A673 (cell line): Measurements from ENCODE around the gene TMEM63B.

Source experiments
- EZH2 ChIP-seq: fragments of 200-600 bp; sonication (generic); IDR thresholded peaks from 2 replicates; pipeline ENCODE4 v1.6.1; 2017; ENCODE audit warnings: borderline replicate concordance, low read depth, mild to moderate bottlenecking, mixed read lengths, antibody characterized with exemption, low read length; ENCODE audit not compliant: poor library complexity, severe bottlenecking
- TF ChIP-seq, protein P1 (sequence below): fragments of 300-800, 200-600 bp; sonication (generic); conservative IDR thresholded peaks from 2 replicates; pipeline ENCODE4 v1.5.1; 2017; ENCODE audit warnings: low read depth, mild to moderate bottlenecking, antibody characterized with exemption, low read length, moderate library complexity, mixed read lengths

DNA sequence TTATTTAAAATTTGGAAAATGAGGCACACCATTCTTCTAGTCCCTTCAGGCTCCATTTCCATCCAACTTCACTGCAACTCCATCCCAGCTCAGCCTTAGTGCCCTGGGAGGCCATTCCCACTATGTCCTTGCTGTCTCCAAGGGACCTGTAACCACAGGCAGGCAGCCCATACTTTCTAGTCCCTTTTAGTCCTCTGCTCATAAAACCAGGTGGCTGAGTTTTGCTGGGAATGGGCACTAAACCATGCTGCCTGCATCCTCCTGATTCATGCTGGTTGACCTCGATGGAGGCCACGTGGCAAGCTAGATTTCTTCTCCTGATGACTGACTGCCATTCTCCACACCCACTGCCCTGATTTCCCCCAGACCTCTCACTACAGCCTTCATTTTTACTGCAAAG, 61.9 kb downstream of the TMEM63B start:
- TF ChIP-seq, protein P1, sequence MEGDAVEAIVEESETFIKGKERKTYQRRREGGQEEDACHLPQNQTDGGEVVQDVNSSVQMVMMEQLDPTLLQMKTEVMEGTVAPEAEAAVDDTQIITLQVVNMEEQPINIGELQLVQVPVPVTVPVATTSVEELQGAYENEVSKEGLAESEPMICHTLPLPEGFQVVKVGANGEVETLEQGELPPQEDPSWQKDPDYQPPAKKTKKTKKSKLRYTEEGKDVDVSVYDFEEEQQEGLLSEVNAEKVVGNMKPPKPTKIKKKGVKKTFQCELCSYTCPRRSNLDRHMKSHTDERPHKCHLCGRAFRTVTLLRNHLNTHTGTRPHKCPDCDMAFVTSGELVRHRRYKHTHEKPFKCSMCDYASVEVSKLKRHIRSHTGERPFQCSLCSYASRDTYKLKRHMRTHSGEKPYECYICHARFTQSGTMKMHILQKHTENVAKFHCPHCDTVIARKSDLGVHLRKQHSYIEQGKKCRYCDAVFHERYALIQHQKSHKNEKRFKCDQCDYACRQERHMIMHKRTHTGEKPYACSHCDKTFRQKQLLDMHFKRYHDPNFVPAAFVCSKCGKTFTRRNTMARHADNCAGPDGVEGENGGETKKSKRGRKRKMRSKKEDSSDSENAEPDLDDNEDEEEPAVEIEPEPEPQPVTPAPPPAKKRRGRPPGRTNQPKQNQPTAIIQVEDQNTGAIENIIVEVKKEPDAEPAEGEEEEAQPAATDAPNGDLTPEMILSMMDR, result no peak
- TF ChIP-seq EZH2, result no peak
